ENCODE results near the gene RANBP1. TPM values are rescaled to one million over a fixed set of nuclear protein-coding genes. Genes with fewer than 3 reads are reported as not detected.

RANBP1 gene
- total and polyA plus RNA-seq, 9 of the 15 experiments (the other 6 are each of a cell fraction or from before 2014, with no cell fraction given) = 162 to 2,891 (median 1,289) TPM

DNA sequence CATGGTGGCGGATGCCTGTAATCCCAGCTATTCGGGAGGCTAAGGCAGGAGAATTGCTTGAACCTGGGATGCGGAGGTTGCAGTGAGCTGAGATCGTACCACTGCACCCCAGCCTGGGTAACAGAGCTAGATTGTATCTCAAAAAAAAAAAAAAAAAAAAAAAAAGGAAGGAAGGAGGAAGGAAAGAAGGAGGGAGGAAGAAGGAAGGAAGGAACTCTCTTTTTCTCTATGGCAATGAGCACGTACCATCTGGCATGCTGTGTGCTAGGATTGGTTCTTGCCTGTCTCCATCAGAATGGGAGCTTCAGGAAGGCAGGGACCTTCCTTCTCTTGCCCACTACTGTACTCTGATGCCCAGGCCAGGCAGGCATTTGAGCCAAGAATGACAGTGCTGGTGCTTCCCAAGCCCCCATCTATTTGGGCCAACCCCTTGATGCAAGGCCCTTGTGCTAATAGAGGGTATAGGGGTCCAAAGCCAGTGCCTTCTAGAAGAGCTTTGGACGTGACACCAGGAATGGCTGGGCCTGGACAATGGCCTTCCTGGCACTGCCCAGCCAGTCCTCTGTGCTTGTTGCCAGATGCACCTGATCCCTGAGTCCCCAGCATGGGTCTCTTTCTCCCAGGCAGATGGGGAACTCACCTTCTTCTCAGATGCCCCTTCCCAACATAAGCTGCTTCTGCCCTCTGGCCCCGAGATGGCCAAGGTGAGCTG lies 46.4 kb upstream of the RANBP1 start:
- no peak overlapping the region for H2AFZ ChIP-seq (ENCODE audit: low read depth, low read length)
- H4K20me1 ChIP-seq (replicated peaks; ENCODE audit: control insufficient read depth, insufficient read depth, low read length) = 0 out of 2 replicates have a peak, but pooled peaks cover 5% of the 10 kb centered on the region
- DNase-seq (ENCODE audit: extremely low read depth in 1 of 4, low spot score in 3 of 4) (no peak), ATAC-seq (no peak), FAIRE-seq (no peak)
- intact Hi-C loops (cut with micrococcal nuclease) (no loop called here), in situ Hi-C loops (cut with MboI) (no loop called here)
- no peaks in the 10 kb centered on the region for H3K9me3 ChIP-seq (replicated peaks; ENCODE audit: control insufficient read depth, insufficient read depth, low read depth, low read length)
- H3K79me2 ChIP-seq (ENCODE audit: control insufficient read depth, insufficient read depth, low read length) = no peaks in the 10 kb centered on the region
- H3K27ac ChIP-seq (ENCODE audit: extremely low read depth, low read depth, low read length) = no peak overlapping the region
- H3K4me3 ChIP-seq = no peak overlapping the region
- ChIA-PET POLR2A (interaction anchor here (0.5 to 7.0 kb wide), 16 partner anchors 9 to 822 kb away, joined by 3 to 77 read pairs (median 4); partner anchors contain the start of gene DGCR8), CTCF (ENCODE audit: low intra/inter-chr PET ratio) (no interaction called here)
- no TSS peak for BruUV-seq (replicated peaks)
- peaks cover 6% of the 10 kb centered on the region; the same call in 2 of the 3 replicates for H3K36me3 ChIP-seq (ENCODE audit: control insufficient read depth, insufficient read depth, low read length)
- no peaks in the 10 kb centered on the region for H3K27me3 ChIP-seq (ENCODE audit: control insufficient read depth in 2 of 2, insufficient read depth in 2 of 2, low read length in 2 of 2)
- no peaks in the 10 kb centered on the region for H3K9me1 ChIP-seq (ENCODE audit: control insufficient read depth, insufficient read depth, low read length)
- 91% methylated on average over 7 of the region's 7 CpGs for WGBS (ENCODE audit: insufficient coverage, low coverage, missing lambda C conversion rate)
- H3K4me1 ChIP-seq (replicated peaks in 1 of 2; ENCODE audit: control insufficient read depth in 2 of 2, insufficient read depth in 2 of 2, low read length in 2 of 2) = peaks cover 32 to 39% of the 10 kb centered on the region in 2 experiments
- H3K4me2 ChIP-seq (ENCODE audit: insufficient read depth, low read length) = no peak overlapping the region
- peak overlapping the region in 1 of 2 experiments; percentile 82; a peak in 2 of 4 replicates for H3K9ac ChIP-seq (ENCODE audit: insufficient read depth in 1 of 2, low read depth in 2 of 2, low read length in 2 of 2)
- peak; percentile 50; the same call in 1 of the 2 replicates for TF ChIP-seq ZNF764 (CRISPR knock-in tag; IDR thresholded peaks at IDR 0.05; ENCODE audit: low read depth)
- 0 out of 2 replicates have a peak, but pooled peaks have one; percentile 64 for TF ChIP-seq LARP7 (IDR thresholded peaks at IDR 0.05)
- TF ChIP-seq, protein P1, sequence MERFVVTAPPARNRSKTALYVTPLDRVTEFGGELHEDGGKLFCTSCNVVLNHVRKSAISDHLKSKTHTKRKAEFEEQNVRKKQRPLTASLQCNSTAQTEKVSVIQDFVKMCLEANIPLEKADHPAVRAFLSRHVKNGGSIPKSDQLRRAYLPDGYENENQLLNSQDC (CRISPR knock-in tag; IDR thresholded peaks at IDR 0.05) = peak; percentile 29; the same call in 1 of the 2 replicates
- TF ChIP-seq, protein P2, sequence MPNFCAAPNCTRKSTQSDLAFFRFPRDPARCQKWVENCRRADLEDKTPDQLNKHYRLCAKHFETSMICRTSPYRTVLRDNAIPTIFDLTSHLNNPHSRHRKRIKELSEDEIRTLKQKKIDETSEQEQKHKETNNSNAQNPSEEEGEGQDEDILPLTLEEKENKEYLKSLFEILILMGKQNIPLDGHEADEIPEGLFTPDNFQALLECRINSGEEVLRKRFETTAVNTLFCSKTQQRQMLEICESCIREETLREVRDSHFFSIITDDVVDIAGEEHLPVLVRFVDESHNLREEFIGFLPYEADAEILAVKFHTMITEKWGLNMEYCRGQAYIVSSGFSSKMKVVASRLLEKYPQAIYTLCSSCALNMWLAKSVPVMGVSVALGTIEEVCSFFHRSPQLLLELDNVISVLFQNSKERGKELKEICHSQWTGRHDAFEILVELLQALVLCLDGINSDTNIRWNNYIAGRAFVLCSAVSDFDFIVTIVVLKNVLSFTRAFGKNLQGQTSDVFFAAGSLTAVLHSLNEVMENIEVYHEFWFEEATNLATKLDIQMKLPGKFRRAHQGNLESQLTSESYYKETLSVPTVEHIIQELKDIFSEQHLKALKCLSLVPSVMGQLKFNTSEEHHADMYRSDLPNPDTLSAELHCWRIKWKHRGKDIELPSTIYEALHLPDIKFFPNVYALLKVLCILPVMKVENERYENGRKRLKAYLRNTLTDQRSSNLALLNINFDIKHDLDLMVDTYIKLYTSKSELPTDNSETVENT (CRISPR knock-in tag; IDR thresholded peaks at IDR 0.05) = peak; percentile 40; the same call in 1 of the 2 replicates
- TF ChIP-seq, protein P3, sequence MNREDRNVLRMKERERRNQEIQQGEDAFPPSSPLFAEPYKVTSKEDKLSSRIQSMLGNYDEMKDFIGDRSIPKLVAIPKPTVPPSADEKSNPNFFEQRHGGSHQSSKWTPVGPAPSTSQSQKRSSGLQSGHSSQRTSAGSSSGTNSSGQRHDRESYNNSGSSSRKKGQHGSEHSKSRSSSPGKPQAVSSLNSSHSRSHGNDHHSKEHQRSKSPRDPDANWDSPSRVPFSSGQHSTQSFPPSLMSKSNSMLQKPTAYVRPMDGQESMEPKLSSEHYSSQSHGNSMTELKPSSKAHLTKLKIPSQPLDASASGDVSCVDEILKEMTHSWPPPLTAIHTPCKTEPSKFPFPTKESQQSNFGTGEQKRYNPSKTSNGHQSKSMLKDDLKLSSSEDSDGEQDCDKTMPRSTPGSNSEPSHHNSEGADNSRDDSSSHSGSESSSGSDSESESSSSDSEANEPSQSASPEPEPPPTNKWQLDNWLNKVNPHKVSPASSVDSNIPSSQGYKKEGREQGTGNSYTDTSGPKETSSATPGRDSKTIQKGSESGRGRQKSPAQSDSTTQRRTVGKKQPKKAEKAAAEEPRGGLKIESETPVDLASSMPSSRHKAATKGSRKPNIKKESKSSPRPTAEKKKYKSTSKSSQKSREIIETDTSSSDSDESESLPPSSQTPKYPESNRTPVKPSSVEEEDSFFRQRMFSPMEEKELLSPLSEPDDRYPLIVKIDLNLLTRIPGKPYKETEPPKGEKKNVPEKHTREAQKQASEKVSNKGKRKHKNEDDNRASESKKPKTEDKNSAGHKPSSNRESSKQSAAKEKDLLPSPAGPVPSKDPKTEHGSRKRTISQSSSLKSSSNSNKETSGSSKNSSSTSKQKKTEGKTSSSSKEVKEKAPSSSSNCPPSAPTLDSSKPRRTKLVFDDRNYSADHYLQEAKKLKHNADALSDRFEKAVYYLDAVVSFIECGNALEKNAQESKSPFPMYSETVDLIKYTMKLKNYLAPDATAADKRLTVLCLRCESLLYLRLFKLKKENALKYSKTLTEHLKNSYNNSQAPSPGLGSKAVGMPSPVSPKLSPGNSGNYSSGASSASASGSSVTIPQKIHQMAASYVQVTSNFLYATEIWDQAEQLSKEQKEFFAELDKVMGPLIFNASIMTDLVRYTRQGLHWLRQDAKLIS (CRISPR knock-in tag; IDR thresholded peaks at IDR 0.05) = no peak
- peak; percentile 47 for TF ChIP-seq ZNF384 (IDR thresholded peaks at IDR 0.05; ENCODE audit: low read depth, low read length)
- TF ChIP-seq SETDB1 (IDR thresholded peaks at IDR 0.05; ENCODE audit: low read length) = peak; percentile 15
- TF ChIP-seq, protein P4, sequence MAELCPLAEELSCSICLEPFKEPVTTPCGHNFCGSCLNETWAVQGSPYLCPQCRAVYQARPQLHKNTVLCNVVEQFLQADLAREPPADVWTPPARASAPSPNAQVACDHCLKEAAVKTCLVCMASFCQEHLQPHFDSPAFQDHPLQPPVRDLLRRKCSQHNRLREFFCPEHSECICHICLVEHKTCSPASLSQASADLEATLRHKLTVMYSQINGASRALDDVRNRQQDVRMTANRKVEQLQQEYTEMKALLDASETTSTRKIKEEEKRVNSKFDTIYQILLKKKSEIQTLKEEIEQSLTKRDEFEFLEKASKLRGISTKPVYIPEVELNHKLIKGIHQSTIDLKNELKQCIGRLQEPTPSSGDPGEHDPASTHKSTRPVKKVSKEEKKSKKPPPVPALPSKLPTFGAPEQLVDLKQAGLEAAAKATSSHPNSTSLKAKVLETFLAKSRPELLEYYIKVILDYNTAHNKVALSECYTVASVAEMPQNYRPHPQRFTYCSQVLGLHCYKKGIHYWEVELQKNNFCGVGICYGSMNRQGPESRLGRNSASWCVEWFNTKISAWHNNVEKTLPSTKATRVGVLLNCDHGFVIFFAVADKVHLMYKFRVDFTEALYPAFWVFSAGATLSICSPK (IDR thresholded peaks at IDR 0.05; ENCODE audit: borderline replicate concordance) = no peak

All from K562 (cell line).